Gastrocnemius medialis (tissue), 4 donors: ENCODE measurements around the gene KPNA3. TPM values are rescaled to one million over a fixed set of nuclear protein-coding genes. Genes with fewer than 3 reads are reported as not detected.

Experiments
- ATAC-seq, 2 donors: fragments of 150-250 bp; one replicate each; pipeline ENCODE4 v1.9.1; 2016
- DNase-seq, 2 donors: peaks; one replicate each; pipeline ENCODE4 v3.0.0-alpha.2; 2019
- H3K27ac ChIP-seq, 4 donors: fragments of 200-600 bp; sonication (generic); 1 replicate in 1 of 4; 2 replicates in 3 of 4; pipeline ENCODE4 v1.5.1; 2016 to 2018; ENCODE audit warnings: mild to moderate bottlenecking in 2 of 4, moderate library complexity in 1 of 4
- H3K27me3 ChIP-seq, 3 donors: fragments of 200-600 bp; sonication (generic) in 2 of 3; 1 replicate in 1 of 3; 2 replicates in 2 of 3; pipeline versions ENCODE4 v1.5.1 to v1.6.0; 2016 to 2019; ENCODE audit warnings: mild to moderate bottlenecking in 1 of 3, moderate library complexity in 1 of 3
- H3K36me3 ChIP-seq, 2 donors: fragments of 200-600 bp; sonication (generic) in 1 of 2; one replicate each; pipeline ENCODE4 v1.5.1; 2017 to 2018
- H3K4me1 ChIP-seq, 2 donors: fragments of 200-600 bp; sonication (generic) in 1 of 2; one replicate each; pipeline ENCODE4 v1.5.1; 2016 to 2017; ENCODE audit warnings: mild to moderate bottlenecking in 2 of 2
- H3K4me3 ChIP-seq, 4 donors: fragments of 200-600 bp; sonication (generic) in 3 of 4; 1 replicate in 1 of 4; 2 replicates in 3 of 4; pipeline ENCODE4 v1.5.1; 2016 to 2019; ENCODE audit warnings: mild to moderate bottlenecking in 2 of 4
- H3K9me3 ChIP-seq, 3 donors: fragments of 200-600 bp; sonication (generic) in 2 of 3; 1 replicate in 1 of 3; 2 replicates in 2 of 3; pipeline ENCODE4 v1.5.1; 2016 to 2019
- POLR2A ChIP-seq, 2 donors: fragments of 450-650 bp; IDR thresholded peaks; one replicate each; pipeline ENCODE4 v1.6.1; 2017; ENCODE audit warnings: antibody characterized with exemption in 2 of 2, mild to moderate bottlenecking in 2 of 2, moderate library complexity in 2 of 2
- in situ Hi-C, 4 donors: fragments of 200-750 bp; cut with MboI; loops; one replicate each; pipeline versions ENCODE4 v1.15.0 to v1.8.0; 2017; ENCODE audit warnings: low sequenced_read_pairs in 4 of 4
- intact Hi-C: fragments of 100-400 bp; cut with DNase I; formaldehyde crosslinking; loops from one replicate; pipeline ENCODE4 v1.15.1; 2023; ENCODE audit warnings: low total_unique reads
- total RNA-seq, 4 donors: library from RNA; depleted of rRNA; stranded (reverse); fragments of >200 nt; gene quantifications; one replicate each; pipeline versions ENCODE4 v1.1.0 to v1.2.3, GENCODE V29; 2016
- TF ChIP-seq, protein P1 (sequence below), 5 experiments: fragments of 450-650 bp in 3 of 5; fragments of 200-600 bp in 2 of 5; sonication (generic) in 2 of 5; IDR thresholded peaks in 4 of 5; conservative IDR thresholded peaks in 1 of 5; 1 replicate in 4 of 5; 2 replicates in 1 of 5; pipeline ENCODE4 v1.5.1; 2016 to 2019; ENCODE audit warnings: antibody characterized with exemption in 5 of 5, mild to moderate bottlenecking in 3 of 5, moderate library complexity in 3 of 5

KPNA3 gene
- total RNA-seq, 4 donors from 2014 or later = 73.3 to 154 (median 113) TPM

DNA sequence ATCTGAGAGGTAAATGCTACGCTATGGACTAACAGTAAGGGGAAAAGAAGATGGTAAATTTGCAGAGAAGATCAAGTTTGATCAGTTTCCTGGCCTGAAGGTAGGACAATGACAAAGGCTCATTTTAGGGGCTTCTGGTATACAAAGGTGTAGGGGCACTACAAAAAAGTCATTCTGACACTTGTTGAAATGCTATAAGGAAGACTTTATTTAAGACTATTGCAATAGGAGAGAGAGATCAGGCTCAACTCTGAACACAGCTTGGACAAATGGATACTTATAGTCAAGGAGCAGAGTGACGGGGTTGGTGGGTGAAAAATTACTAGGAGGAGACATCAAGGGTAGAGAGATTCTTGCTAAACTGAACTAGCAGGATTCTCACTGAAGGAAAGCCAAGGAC lies 37.2 kb upstream of the KPNA3 start:
- Histone ChIP-seq H3K27me3 (no peaks in the 10 kb centered on the region), H3K4me1 (no peaks in the 10 kb centered on the region), H3K9me3 (no peaks in the 10 kb centered on the region), H3K36me3 (no peaks in the 10 kb centered on the region), H3K27ac (no peak overlapping the region), H3K4me3 (no peak overlapping the region)
- in situ Hi-C loops = no loop called here
- no peak for ATAC-seq
- intact Hi-C loops = no loop called here
- TF ChIP-seq, protein P1, sequence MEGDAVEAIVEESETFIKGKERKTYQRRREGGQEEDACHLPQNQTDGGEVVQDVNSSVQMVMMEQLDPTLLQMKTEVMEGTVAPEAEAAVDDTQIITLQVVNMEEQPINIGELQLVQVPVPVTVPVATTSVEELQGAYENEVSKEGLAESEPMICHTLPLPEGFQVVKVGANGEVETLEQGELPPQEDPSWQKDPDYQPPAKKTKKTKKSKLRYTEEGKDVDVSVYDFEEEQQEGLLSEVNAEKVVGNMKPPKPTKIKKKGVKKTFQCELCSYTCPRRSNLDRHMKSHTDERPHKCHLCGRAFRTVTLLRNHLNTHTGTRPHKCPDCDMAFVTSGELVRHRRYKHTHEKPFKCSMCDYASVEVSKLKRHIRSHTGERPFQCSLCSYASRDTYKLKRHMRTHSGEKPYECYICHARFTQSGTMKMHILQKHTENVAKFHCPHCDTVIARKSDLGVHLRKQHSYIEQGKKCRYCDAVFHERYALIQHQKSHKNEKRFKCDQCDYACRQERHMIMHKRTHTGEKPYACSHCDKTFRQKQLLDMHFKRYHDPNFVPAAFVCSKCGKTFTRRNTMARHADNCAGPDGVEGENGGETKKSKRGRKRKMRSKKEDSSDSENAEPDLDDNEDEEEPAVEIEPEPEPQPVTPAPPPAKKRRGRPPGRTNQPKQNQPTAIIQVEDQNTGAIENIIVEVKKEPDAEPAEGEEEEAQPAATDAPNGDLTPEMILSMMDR (IDR thresholded peaks at IDR 0.05 in 4 of 5, conservative IDR thresholded peaks at IDR 0.05 in 1 of 5) = no peak
- TF ChIP-seq POLR2A (IDR thresholded peaks at IDR 0.05) = no peak
- DNase-seq = no peak

DNA sequence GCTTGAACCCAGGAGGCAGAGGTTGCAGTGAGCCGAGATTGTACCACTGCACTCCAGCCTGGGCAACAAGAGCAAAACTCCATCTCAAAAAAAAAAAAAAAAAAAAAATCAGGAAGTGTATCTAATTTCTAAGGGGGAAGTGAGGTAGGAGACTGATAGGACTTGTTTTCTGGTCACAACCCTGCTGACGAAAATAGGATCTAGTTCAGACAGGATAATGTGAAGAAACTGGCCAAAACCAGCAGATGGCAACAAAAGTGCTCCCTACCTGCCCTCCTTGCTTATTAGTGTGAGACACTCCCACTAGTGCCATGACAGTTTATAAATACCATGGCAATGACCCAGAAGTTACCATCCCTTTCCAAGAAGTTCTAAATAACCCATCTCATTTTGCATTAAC lies 36.0 kb upstream of the KPNA3 start:
- DNase-seq (no peak), ATAC-seq (no peak)
- Histone ChIP-seq H3K4me3 (no peak overlapping the region), H3K36me3 (no peaks in the 10 kb centered on the region), H3K9me3 (no peaks in the 10 kb centered on the region), H3K4me1 (no peaks in the 10 kb centered on the region), H3K27me3 (no peaks in the 10 kb centered on the region), H3K27ac (no peak overlapping the region)
- TF ChIP-seq, protein P1 (IDR thresholded peaks at IDR 0.05 in 4 of 5, conservative IDR thresholded peaks at IDR 0.05 in 1 of 5) = no peak
- no peak for TF ChIP-seq POLR2A (IDR thresholded peaks at IDR 0.05)
- intact Hi-C loops = no loop called here
- in situ Hi-C loops = no loop called here

DNA sequence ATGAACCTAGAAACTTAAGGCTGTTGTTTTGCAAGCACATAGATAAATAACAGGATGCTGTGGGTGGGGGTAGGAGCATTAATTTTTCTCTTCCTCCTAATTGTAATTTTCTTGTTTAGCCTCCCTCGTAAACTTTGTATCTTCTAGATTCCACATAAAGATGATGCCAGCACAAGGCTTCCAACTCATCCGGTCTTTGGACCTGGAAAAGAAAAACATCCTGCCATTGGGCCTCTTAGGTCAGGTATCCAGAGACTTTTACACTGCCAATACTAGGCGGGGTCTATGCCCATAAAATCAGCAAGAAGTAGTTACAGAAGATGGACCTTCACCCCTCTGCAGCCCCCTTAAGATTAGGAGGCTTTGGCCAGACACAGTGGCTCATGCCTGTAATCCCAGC lies 35.4 kb upstream of the KPNA3 start:
- no peak overlapping the region for H3K4me3 ChIP-seq
- no peaks in the 10 kb centered on the region for H3K4me1 ChIP-seq
- in situ Hi-C loops = no loop called here
- no peaks in the 10 kb centered on the region for H3K9me3 ChIP-seq
- H3K36me3 ChIP-seq = no peaks in the 10 kb centered on the region
- H3K27me3 ChIP-seq = no peaks in the 10 kb centered on the region
- ATAC-seq (no peak), DNase-seq (no peak)
- TF ChIP-seq POLR2A (IDR thresholded peaks at IDR 0.05) = no peak
- TF ChIP-seq, protein P1 (IDR thresholded peaks at IDR 0.05 in 4 of 5, conservative IDR thresholded peaks at IDR 0.05 in 1 of 5) = no peak
- no peak overlapping the region for H3K27ac ChIP-seq
- intact Hi-C loops = no loop called here

DNA sequence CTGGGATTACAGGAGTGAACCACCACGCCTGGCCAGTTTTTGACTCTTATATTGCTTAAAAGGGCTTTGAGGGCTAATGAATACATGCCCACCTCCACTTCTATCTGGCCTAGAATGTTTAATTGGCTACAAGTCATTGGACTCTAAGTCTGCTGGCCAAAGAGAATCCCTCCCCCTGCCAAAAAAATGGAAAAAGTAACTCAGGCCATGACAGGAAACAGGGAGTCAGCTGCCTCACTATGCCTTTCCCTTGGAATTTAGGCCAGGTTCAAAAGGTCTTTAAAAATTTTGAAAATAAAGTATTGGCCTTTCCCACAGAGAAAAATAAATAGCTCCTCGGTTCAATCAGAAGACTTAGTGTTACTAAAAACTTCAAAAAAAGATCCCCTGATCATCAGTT lies 34.9 kb upstream of the KPNA3 start:
- Histone ChIP-seq H3K9me3 (no peaks in the 10 kb centered on the region), H3K27ac (no peak overlapping the region), H3K27me3 (no peaks in the 10 kb centered on the region), H3K36me3 (no peaks in the 10 kb centered on the region), H3K4me3 (no peak overlapping the region), H3K4me1 (no peaks in the 10 kb centered on the region)
- TF ChIP-seq, protein P1 (IDR thresholded peaks at IDR 0.05 in 4 of 5, conservative IDR thresholded peaks at IDR 0.05 in 1 of 5) = no peak
- no peak for TF ChIP-seq POLR2A (IDR thresholded peaks at IDR 0.05)
- no peak for DNase-seq
- intact Hi-C loops = no loop called here
- in situ Hi-C loops = no loop called here
- no peak for ATAC-seq
